K562 (cell line): Measurements from ENCODE around the gene VEGFC. TPM values are rescaled to one million over a fixed set of nuclear protein-coding genes. Genes with fewer than 3 reads are reported as not detected.

Experiments
- ATAC-seq: fragments of 200-7000 bp; cut with Tn5 transposase; 3 replicates; pipeline ENCODE4 v1.9.1; 2020; ENCODE audit warnings: moderate library complexity
- BruUV-seq: library from RNA; stranded (reverse); fragments of 400-500 nt; replicated peaks from 2 replicates; lab custom pipeline; 2021; lab: Mats Ljungman, UMichigan
- CTCF ChIA-PET: fragments of 300-600 bp; formaldehyde crosslinking; extraction: SDS; loops from one replicate; lab custom pipeline; 2021; ENCODE audit warnings: low intra/inter-chr PET ratio; lab: Yijun Ruan, JAX
- POLR2A ChIA-PET: fragments of 300-600, 350-650 bp; sonication (Branson Sonifier 250); formaldehyde crosslinking; extraction: SDS; loops from one replicate; lab custom pipeline; 2021; ENCODE audit warnings: antibody characterized with exemption, inconsistent platforms; lab: Yijun Ruan, JAX
- DNase-seq, 4 experiments: peaks; one replicate each; pipeline versions ENCODE4 v3.0.0 to v3.0.0-alpha.2; 2011 to 2018; ENCODE audit warnings: low spot score in 3 of 4, mixed read lengths in 3 of 4; ENCODE audit errors: extremely low read depth in 1 of 4
- FAIRE-seq: peaks from 2 replicates; lab custom pipeline; 2011; peaks lifted over from hg19 to GRCh38; lab: Jason Lieb, UNC
- H2AFZ ChIP-seq: 2 replicates; pipeline ENCODE4 v1.6.0; 2011; ENCODE audit warnings: low read depth, low read length, control low read depth, inconsistent platforms
- H3K27ac ChIP-seq: fragments of 200-600 bp; 3 replicates; pipeline ENCODE4 v1.8.0; 2011; ENCODE audit warnings: low read depth, mild to moderate bottlenecking, control low read depth, inconsistent platforms, low read length, moderate library complexity, mixed read lengths; ENCODE audit errors: extremely low read depth
- H3K27me3 ChIP-seq, 2 experiments: fragments of 300-600 bp in 1 of 2; 2 replicates in 1 of 2; 3 replicates in 1 of 2; pipeline versions ENCODE4 v1.6.0 to v1.8.0; 2011; ENCODE audit warnings: inconsistent platforms in 2 of 2, low read length in 2 of 2, mild to moderate bottlenecking in 1 of 2, mixed read lengths in 1 of 2, moderate library complexity in 1 of 2; ENCODE audit not compliant: control insufficient read depth in 2 of 2, insufficient read depth in 2 of 2
- H3K36me3 ChIP-seq: fragments of 300-600 bp; 3 replicates; pipeline ENCODE4 v1.8.0; 2011; ENCODE audit warnings: mild to moderate bottlenecking, low read length, inconsistent platforms; ENCODE audit not compliant: control insufficient read depth, insufficient read depth
- H3K4me1 ChIP-seq, 2 experiments: fragments of 200-600 bp in 1 of 2; replicated peaks in 1 of 2; 2 replicates in 1 of 2; 3 replicates in 1 of 2; pipeline versions ENCODE4 v1.5.1 to v1.8.0; 2011; ENCODE audit warnings: inconsistent platforms in 2 of 2, low read length in 2 of 2, mild to moderate bottlenecking in 1 of 2, mixed read lengths in 1 of 2, moderate library complexity in 1 of 2; ENCODE audit not compliant: control insufficient read depth in 2 of 2, insufficient read depth in 2 of 2
- H3K4me2 ChIP-seq: 2 replicates; pipeline ENCODE4 v1.6.1; 2011; ENCODE audit warnings: low read length, control low read depth, inconsistent platforms, mixed read lengths; ENCODE audit not compliant: insufficient read depth
- H3K4me3 ChIP-seq: fragments of 200-600 bp; sonication (generic), shearing (Covaris generic); 2 replicates; pipeline ENCODE4 v1.5.1; 2016; ENCODE audit warnings: control low read depth, inconsistent platforms
- H3K79me2 ChIP-seq: fragments of 200-600 bp; 3 replicates; pipeline ENCODE4 v1.8.0; 2011; ENCODE audit warnings: low read length, inconsistent platforms; ENCODE audit not compliant: control insufficient read depth, insufficient read depth
- H3K9ac ChIP-seq, 2 experiments: 2 replicates each; pipeline versions ENCODE4 v1.6.0 to v1.6.1; 2011; ENCODE audit warnings: low read depth in 2 of 2, low read length in 2 of 2, control low read depth in 1 of 2, inconsistent platforms in 1 of 2, mild to moderate bottlenecking in 1 of 2, mixed read lengths in 1 of 2; ENCODE audit not compliant: insufficient read depth in 1 of 2
- H3K9me1 ChIP-seq: one replicate; pipeline ENCODE4 v1.6.0; 2011; ENCODE audit warnings: inconsistent platforms, mild to moderate bottlenecking, low read length, moderate library complexity; ENCODE audit not compliant: control insufficient read depth, insufficient read depth
- H3K9me3 ChIP-seq: replicated peaks from 2 replicates; pipeline ENCODE4 v1.5.1; 2011; ENCODE audit warnings: low read depth, low read length, inconsistent platforms; ENCODE audit not compliant: control insufficient read depth, insufficient read depth
- H4K20me1 ChIP-seq: replicated peaks from 2 replicates; pipeline ENCODE4 v1.6.1; 2011; ENCODE audit warnings: low read length, inconsistent platforms, mixed read lengths; ENCODE audit not compliant: control insufficient read depth, insufficient read depth
- ATF7 ChIP-seq: fragments of 450-650 bp; IDR thresholded peaks from 2 replicates; pipeline ENCODE4 v1.7.1; 2014; ENCODE audit warnings: mild to moderate bottlenecking, moderate library complexity
- HDAC8 ChIP-seq: fragments of 450-650 bp; IDR thresholded peaks from 2 replicates; pipeline ENCODE4 v1.6.1; 2016; ENCODE audit warnings: mild to moderate bottlenecking, missing genetic modification characterization, moderate library complexity, missing compliant biosample characterization
- ILF3 ChIP-seq: fragments of 450-650 bp; IDR thresholded peaks from 2 replicates; pipeline ENCODE4 v1.6.1; 2018; ENCODE audit warnings: antibody characterized with exemption, mild to moderate bottlenecking, moderate library complexity, borderline replicate concordance
- IRF9 ChIP-seq: fragments of 450-650 bp; IDR thresholded peaks from 2 replicates; pipeline ENCODE4 v1.6.1; 2016; ENCODE audit warnings: missing biosample characterization, missing genetic modification characterization
- MIER1 ChIP-seq: fragments of 450-650 bp; IDR thresholded peaks from 2 replicates; pipeline ENCODE4 v1.6.1; 2016; ENCODE audit warnings: antibody characterized with exemption, mild to moderate bottlenecking, low read depth
- POLR2A ChIP-seq: fragments of 450-650 bp; conservative IDR thresholded peaks from 2 replicates; pipeline ENCODE4 v1.6.1; 2016
- POU5F1 ChIP-seq: fragments of 150-350 bp; IDR thresholded peaks from 2 replicates; pipeline ENCODE4 v1.6.1; 2014; ENCODE audit warnings: borderline replicate concordance, low read length, low read depth, mild to moderate bottlenecking; ENCODE audit not compliant: partially characterized antibody
- SLC30A9 ChIP-seq: fragments of 250-450 bp; sonication (Bioruptor Pico); IDR thresholded peaks from 2 replicates; pipeline ENCODE4 v1.8.0; 2022; ENCODE audit warnings: mild to moderate bottlenecking, moderate library complexity
- SMARCA5 ChIP-seq: fragments of 450-650 bp; IDR thresholded peaks from 2 replicates; pipeline ENCODE4 v1.6.1; 2016
- SRF ChIP-seq, 2 experiments: fragments of 250-450, 450-650 bp in 1 of 2; sonication (Bioruptor Pico) in 1 of 2; sonication (generic) in 1 of 2; formaldehyde crosslinking; IDR thresholded peaks; 2 replicates each; pipeline versions ENCODE4 v1.5.0 to v1.5.1; 2020 to 2022; ENCODE audit warnings: mild to moderate bottlenecking in 1 of 2, missing genetic modification reagents in 1 of 2
- WGBS: fragments of 100-300 bp; shearing (Covaris generic); methylation state at CpG from one replicate; pipeline ENCODE4 v1.1.6; 2016; ENCODE audit warnings: low coverage, mixed read lengths; ENCODE audit not compliant: insufficient coverage; ENCODE audit errors: missing lambda C conversion rate; 5-methylcytosine and 5-hydroxymethylcytosine counted together
- in situ Hi-C: fragments of 300-500 bp; cut with MboI; formaldehyde crosslinking; loops from 4 replicates; pipeline ENCODE4 v1.15.0; 2018; ENCODE audit warnings: inconsistent platforms, mixed read lengths
- intact Hi-C: fragments of 100-400 bp; cut with micrococcal nuclease; formaldehyde crosslinking; loops from 2 replicates; pipeline ENCODE4 v1.14.2; 2022
- polyA plus RNA-seq, 8 experiments: library from polyadenylated mRNA; depleted of rRNA in 4 of 8; stranded (reverse) in 5 of 8; unstranded in 3 of 8; fragments of >200 nt; fragmentation: Nextera tagmentation in 2 of 8; fragmentation: Illumina TruSeq in 1 of 8; extraction: Ambion mirVana in 2 of 8; extraction: Trizol in 1 of 8; gene quantifications; 2 replicates each; pipeline versions ENCODE4 v1.2.1 to v1.2.3, GENCODE V29; 2011 to 2014; ENCODE audit warnings: inconsistent platforms in 1 of 8, missing spikeins in 1 of 8
- total RNA-seq, 7 experiments: library from RNA; depleted of rRNA in 6 of 7; stranded (reverse); fragments of >200 nt in 6 of 7; fragmentation: Illumina TruSeq in 2 of 7; extraction: Trizol in 2 of 7; gene quantifications; 2 replicates each; pipeline versions ENCODE4 v1.2.1 to v1.2.3, GENCODE V29; 2011 to 2021; ENCODE audit warnings: low replicate concordance in 1 of 7
- TF ChIP-seq, protein P1 (sequence below): fragments of 450-650 bp; IDR thresholded peaks from 2 replicates; pipeline ENCODE4 v1.7.1; 2018; ENCODE audit warnings: mild to moderate bottlenecking, low read depth; ENCODE audit not compliant: partially characterized antibody
- TF ChIP-seq, protein P2 (sequence below): fragments of 450-650 bp; IDR thresholded peaks from 2 replicates; pipeline ENCODE4 v1.6.1; 2016; ENCODE audit warnings: borderline replicate concordance
- TF ChIP-seq, protein P3 (sequence below): fragments of 250-450 bp; sonication (Bioruptor Pico); IDR thresholded peaks from 2 replicates; pipeline ENCODE4 v1.8.0; 2022; ENCODE audit warnings: moderate library complexity, mild to moderate bottlenecking, inconsistent platforms

The VEGFC gene
- total and polyA plus RNA-seq, 9 of the 15 experiments (the other 6 are each of a cell fraction or from before 2014, with no cell fraction given) = not detected

DNA sequence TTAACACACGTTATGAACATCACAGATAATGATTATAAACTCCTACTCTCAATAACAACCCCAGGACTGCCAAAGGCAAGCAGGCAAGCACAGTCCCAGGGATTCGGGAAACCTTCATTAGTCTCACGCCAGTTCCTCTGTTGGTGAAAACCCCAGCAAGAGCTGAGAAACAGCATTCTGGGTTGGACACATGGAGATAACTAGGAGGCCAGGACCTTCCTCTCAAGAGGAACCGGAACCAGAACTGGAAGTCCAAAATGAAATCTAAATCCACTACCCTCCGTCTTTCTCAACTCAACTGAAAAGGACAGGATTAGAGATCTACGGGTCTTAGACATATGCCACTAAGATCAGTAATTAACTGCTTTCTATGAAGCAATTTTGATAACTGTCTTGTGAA, 3.8 kb downstream of the VEGFC start:
- H3K79me2 ChIP-seq = no peaks in the 10 kb centered on the region
- FAIRE-seq = no peak

GRCh38 chr4:176788248-176788647, 4.5 kb downstream of the VEGFC start:
- ChIA-PET POLR2A (no interaction called here), CTCF (no interaction called here)
- in situ Hi-C loops = no loop called here
- DNase-seq = no peak
- Histone ChIP-seq H3K4me1 (no peaks in the 10 kb centered on the region), H3K79me2 (no peaks in the 10 kb centered on the region), H3K9ac (no peak overlapping the region), H3K27me3 (no peaks in the 10 kb centered on the region), H4K20me1 (no peaks in the 10 kb centered on the region), H3K9me1 (no peaks in the 10 kb centered on the region), H3K27ac (no peak overlapping the region), H2AFZ (no peak overlapping the region), H3K4me2 (no peak overlapping the region), H3K36me3 (no peaks in the 10 kb centered on the region), H3K9me3 (no peaks in the 10 kb centered on the region), H3K4me3 (no peak overlapping the region)
- BruUV-seq = no TSS peak
- ATAC-seq = no peak
- WGBS = 0% methylated on average over 8 of the region's 8 CpGs
- intact Hi-C loops = loop anchor here (5.0 kb wide), 1 partner anchor 556 kb away; no protein-coding TSS in a partner anchor
- FAIRE-seq = no peak
- no peak for TF ChIP-seq HDAC8
- no peak for TF ChIP-seq ATF7
- no peak for TF ChIP-seq POLR2A
- TF ChIP-seq, protein P1, sequence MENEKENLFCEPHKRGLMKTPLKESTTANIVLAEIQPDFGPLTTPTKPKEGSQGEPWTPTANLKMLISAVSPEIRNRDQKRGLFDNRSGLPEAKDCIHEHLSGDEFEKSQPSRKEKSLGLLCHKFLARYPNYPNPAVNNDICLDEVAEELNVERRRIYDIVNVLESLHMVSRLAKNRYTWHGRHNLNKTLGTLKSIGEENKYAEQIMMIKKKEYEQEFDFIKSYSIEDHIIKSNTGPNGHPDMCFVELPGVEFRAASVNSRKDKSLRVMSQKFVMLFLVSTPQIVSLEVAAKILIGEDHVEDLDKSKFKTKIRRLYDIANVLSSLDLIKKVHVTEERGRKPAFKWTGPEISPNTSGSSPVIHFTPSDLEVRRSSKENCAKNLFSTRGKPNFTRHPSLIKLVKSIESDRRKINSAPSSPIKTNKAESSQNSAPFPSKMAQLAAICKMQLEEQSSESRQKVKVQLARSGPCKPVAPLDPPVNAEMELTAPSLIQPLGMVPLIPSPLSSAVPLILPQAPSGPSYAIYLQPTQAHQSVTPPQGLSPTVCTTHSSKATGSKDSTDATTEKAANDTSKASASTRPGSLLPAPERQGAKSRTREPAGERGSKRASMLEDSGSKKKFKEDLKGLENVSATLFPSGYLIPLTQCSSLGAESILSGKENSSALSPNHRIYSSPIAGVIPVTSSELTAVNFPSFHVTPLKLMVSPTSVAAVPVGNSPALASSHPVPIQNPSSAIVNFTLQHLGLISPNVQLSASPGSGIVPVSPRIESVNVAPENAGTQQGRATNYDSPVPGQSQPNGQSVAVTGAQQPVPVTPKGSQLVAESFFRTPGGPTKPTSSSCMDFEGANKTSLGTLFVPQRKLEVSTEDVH = no peak
- TF ChIP-seq, protein P2, sequence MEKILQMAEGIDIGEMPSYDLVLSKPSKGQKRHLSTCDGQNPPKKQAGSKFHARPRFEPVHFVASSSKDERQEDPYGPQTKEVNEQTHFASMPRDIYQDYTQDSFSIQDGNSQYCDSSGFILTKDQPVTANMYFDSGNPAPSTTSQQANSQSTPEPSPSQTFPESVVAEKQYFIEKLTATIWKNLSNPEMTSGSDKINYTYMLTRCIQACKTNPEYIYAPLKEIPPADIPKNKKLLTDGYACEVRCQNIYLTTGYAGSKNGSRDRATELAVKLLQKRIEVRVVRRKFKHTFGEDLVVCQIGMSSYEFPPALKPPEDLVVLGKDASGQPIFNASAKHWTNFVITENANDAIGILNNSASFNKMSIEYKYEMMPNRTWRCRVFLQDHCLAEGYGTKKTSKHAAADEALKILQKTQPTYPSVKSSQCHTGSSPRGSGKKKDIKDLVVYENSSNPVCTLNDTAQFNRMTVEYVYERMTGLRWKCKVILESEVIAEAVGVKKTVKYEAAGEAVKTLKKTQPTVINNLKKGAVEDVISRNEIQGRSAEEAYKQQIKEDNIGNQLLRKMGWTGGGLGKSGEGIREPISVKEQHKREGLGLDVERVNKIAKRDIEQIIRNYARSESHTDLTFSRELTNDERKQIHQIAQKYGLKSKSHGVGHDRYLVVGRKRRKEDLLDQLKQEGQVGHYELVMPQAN = no peak
- TF ChIP-seq SLC30A9 (CRISPR knock-in tag) = no peak
- TF ChIP-seq IRF9 (tag) = no peak
- TF ChIP-seq SMARCA5 = no peak
- TF ChIP-seq POU5F1 = no peak

More for the DNA sequence above, 3.8 kb downstream of the VEGFC start:
- intact Hi-C loops = loop anchor here (5.0 kb wide), 1 partner anchor 557 kb away; no protein-coding TSS in a partner anchor
- H3K4me2 ChIP-seq = no peak overlapping the region
- WGBS = 2% methylated on average over 6 of the region's 6 CpGs
- H3K9me1 ChIP-seq = no peaks in the 10 kb centered on the region
- H4K20me1 ChIP-seq = no peaks in the 10 kb centered on the region
- TF ChIP-seq ILF3 (no peak), MIER1 (no peak), SRF (CRISPR knock-in tag; IDR thresholded peaks at IDR 0.05) (no peak)
- TF ChIP-seq, protein P3, sequence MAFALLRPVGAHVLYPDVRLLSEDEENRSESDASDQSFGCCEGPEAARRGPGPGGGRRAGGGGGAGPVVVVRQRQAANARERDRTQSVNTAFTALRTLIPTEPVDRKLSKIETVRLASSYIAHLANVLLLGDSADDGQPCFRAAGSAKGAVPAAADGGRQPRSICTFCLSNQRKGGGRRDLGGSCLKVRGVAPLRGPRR (CRISPR knock-in tag) = no peak
- no peaks in the 10 kb centered on the region for H3K9me3 ChIP-seq
- H2AFZ ChIP-seq = no peak overlapping the region
- in situ Hi-C loops = no loop called here
- ChIA-PET POLR2A (no interaction called here), CTCF (no interaction called here)
- no peak overlapping the region for H3K27ac ChIP-seq
- H3K4me3 ChIP-seq = no peak overlapping the region
- no peak for DNase-seq
- no peaks in the 10 kb centered on the region for H3K27me3 ChIP-seq
- H3K9ac ChIP-seq = no peak overlapping the region
- H3K4me1 ChIP-seq = no peaks in the 10 kb centered on the region
- H3K36me3 ChIP-seq = no peaks in the 10 kb centered on the region
- BruUV-seq = no TSS peak
- no peak for ATAC-seq
